ENCODE measurements around the gene P2RX1.

DNA sequence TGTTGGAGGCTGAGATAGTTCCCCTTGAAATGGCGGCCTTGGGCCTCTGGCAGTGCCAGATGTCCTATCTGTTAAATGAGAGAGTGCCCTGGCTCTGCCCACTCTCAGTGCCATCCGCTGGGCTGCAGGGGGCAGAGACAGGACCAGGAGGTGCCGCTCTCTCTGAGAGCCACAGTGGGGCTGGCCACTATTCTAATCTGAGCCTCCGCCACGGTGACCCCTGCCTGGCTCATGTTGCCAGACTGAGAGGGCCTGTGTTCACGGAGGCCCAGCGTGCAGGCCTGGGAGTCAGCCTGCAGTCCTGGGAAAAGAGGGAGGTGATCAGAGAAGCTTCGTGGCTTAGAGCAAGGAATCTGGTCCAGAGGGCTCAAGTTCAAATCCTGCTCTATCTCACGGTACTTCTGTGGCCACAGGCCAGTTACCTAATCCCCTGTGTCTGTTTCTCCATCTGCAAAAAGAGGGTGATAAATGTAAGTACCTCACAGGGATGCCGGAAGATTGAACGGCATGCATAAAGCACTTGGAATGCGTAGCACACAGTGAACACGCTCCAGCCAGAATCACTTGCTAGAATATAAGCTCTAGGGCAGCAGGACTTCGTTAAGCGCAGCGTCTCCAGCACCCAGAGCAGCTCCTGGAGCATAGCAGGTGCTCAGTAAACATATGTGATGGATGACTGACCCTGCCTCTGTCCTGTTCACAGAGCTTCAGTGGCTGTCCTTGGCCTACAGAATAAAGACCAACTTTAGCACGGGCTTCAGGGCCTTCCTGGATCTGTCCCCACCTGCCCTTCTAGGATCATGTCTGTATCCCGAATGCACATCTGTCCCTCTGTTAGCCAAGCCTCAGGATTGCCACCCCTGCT is 41.7 kb upstream of the P2RX1 start:
- TF ChIP-seq, protein P1, sequence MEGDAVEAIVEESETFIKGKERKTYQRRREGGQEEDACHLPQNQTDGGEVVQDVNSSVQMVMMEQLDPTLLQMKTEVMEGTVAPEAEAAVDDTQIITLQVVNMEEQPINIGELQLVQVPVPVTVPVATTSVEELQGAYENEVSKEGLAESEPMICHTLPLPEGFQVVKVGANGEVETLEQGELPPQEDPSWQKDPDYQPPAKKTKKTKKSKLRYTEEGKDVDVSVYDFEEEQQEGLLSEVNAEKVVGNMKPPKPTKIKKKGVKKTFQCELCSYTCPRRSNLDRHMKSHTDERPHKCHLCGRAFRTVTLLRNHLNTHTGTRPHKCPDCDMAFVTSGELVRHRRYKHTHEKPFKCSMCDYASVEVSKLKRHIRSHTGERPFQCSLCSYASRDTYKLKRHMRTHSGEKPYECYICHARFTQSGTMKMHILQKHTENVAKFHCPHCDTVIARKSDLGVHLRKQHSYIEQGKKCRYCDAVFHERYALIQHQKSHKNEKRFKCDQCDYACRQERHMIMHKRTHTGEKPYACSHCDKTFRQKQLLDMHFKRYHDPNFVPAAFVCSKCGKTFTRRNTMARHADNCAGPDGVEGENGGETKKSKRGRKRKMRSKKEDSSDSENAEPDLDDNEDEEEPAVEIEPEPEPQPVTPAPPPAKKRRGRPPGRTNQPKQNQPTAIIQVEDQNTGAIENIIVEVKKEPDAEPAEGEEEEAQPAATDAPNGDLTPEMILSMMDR (conservative IDR thresholded peaks at IDR 0.05): no peak
- no peak for TF ChIP-seq EZH2 (IDR thresholded peaks at IDR 0.05; ENCODE audit: low read depth)

Measured in PC-9 (cell line).